Aortic smooth muscle cell (primary cell): ENCODE results near the gene VPS37D. TPM values are rescaled to one million over a fixed set of nuclear protein-coding genes. Genes with fewer than 3 reads are reported as not detected.

Experiments
- total RNA-seq: library from RNA; depleted of rRNA; stranded (reverse); fragments of >200 nt; gene quantifications from 2 replicates; pipeline ENCODE4 v1.2.3, GENCODE V29; 2014

VPS37D gene, protein sequence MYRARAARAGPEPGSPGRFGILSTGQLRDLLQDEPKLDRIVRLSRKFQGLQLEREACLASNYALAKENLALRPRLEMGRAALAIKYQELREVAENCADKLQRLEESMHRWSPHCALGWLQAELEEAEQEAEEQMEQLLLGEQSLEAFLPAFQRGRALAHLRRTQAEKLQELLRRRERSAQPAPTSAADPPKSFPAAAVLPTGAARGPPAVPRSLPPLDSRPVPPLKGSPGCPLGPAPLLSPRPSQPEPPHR
- total RNA-seq: 2.9 and 3.6 TPM in 2 replicates

DNA sequence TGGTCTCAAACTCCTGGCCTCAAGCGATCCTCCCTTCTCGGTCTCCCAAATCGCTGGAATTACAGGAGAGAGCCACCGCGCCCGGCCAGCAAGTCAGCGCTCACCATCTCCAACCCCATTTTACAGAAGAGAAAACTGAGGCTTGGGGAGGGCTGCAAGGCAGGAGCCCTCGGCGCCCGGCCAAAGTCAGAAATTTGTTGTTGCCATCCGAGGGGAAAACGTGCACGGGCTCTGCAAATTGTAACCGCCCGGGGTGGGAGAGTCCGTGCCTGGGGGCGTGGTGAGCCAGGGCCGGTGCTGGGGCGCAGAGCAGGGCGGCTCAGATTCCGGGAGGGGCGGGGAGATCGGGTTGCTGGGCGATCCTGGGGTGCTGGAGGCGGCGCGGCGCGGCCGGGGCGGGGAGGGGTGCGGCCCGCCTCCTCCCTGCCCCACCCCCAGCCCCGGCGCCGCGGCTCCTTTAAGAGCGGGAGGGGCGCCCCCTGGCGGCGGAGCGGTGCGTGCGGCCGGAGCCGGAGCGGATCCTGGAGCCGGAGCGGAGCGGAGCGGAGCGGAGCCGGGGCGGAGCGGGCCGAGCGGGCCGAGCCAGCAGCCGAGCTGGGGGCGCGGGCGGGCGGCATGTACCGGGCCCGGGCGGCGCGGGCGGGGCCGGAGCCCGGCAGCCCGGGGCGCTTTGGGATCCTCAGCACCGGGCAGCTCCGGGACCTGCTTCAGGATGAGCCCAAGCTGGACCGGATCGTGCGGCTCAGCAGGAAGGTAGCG, at the start of gene VPS37D:
Gene VPS37D (plus strand): TSS at position 488 of the 759 bp plus-strand sequence. CDS start 128 bp downstream, at position 616.

DNA sequence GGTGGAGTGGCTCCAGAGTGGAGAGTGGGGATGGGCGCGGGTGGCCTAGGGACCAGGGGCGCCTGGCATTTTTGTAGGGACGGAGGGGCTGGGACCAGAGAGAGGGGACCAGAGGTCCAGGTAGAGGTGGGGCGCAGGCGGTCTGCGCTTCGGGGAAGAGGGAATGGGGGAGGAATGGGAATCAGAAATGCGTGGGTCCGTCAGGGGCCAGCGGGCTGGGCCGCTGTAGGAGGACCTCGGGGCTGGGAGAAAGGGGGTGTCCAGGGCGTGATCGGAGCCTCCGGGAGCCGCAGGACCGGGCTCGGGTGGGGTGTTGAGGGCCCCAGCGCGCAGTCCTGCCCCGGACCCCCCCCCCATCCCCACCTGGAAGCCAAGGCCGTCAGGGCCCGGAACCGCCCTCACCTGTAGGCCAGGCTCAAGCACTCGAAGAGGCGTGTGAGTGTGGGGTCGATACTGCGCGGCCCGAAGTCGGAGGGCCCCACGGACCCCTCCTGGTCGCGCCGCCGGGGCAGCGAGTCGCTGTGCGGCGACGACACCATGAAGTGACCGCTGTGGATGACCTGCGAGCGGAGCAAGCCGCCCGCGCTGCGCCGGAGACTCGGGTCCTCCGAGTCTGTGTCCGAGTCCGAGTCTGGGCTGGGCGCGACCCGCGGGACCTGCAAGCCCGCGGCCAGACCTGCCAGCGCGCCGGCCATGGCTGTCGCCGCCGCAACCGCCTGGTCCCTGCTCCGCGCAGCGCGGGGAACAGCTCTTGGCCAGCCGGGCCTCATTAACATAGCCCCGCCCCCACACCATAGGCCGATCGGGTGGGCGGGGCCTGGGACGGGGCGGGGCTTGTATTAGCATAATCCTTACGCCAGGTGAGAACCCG, 43.6 kb upstream of the VPS37D start, which contains the start of gene MLXIPL:
Gene MLXIPL (minus strand): TSS at position 725 of the 871 bp plus-strand sequence. CDS start 30 bp downstream, at position 695.

DNA sequence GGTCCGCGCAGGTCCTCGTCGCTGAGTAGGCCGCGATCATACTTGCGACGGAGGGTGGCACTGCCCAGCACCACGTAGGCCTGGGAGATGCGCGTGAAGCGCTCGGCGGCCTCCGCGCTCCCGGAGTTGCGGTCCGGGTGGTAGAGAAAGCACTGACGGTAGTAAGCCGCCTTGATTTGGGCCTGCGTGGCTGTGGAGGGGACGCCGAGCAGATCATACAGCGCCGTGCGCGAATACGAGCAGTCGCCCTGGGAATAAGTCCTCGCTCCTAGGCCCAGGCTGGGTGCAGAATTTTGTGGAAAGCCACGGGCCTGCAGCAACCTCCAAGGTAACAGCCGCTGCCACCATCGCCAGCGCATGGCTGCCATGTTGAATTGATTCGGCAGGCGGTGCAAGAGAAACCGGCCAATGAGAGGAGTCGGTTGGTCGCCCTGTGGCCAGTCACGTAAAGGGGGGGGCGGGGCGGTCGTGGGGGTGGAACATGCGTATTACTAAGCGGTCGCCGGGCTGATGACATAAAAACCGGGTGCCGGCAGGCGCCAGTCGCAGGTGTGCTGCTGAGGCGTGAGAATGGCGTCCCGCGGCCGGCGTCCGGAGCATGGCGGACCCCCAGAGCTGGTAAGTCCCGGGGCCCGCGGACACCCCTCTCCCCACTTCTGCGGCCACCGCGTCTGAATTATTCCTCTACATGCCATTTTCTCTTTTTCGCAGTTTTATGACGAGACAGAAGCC, 15.6 kb downstream of the VPS37D start, which contains the start of the genes BUD23 and DNAJC30:
Gene BUD23 (plus strand): TSS at position 542 of the 732 bp plus-strand sequence. CDS start 29 bp downstream, at position 571.
Gene DNAJC30 (minus strand): TSS at position 398 of the 732 bp plus-strand sequence. CDS start 30 bp downstream, at position 368.

DNA sequence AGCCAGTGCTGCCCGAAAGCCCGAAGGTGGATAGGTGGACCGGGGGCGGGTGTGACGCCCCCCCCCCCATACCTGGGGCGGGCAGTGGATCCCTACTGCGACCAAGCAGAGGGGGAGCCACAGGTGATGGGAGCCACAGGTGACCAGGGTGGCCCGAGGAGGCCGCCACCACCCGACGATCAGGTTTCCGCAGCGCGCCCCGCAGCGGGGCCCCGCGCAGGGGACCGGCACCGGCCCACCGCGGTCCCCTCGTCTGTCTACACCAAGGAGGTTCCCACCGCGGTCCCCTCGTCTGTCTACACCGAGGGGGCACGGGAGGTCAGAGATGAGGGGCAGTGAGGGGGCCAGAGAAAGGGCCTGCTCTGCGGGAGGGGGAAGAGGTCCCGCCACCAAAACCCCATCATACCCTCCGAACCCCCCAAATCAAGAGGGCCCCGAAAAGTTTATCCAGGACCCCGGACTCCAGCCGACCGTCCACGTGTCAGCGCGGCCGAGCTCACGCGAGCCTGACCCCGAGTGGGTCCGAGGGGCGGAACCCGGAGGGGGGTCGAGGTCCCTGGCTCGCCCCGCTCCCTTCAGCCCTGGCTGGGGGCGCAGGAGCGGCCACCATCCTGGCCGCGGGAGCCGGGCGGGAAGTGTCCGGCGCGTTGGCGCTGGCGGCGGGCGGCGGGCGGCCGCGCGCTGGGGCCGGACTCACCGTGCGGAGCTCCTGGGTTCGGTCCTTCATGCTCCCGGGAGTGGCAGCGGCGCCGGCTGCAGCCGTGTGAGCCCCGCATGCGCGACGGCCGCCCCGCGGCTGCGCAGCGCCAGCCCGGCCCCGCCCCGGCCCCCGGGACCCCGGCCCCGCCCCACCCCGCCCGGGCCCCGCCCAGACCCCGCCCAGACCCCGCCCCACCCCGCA, 51.5 kb downstream of the VPS37D start, which contains the start of gene STX1A:
Gene STX1A (minus strand): TSS at position 765 of the 901 bp plus-strand sequence. CDS start 38 bp downstream, at position 727.

Other genes starting within 250 kb of the VPS37D start
- 0.06 and 0.40 TPM in 2 replicates for gene FZD9, start 234.1 kb upstream of the VPS37D start, total RNA-seq
- 61.3 and 70.0 TPM in 2 replicates for gene BAZ1B, start 145.5 kb upstream of the VPS37D start, total RNA-seq
- 22.7 and 25.5 TPM in 2 replicates for gene BCL7B, start 110.1 kb upstream of the VPS37D start, total RNA-seq
- 60.9 and 81.9 TPM in 2 replicates for gene TBL2, start 89.3 kb upstream of the VPS37D start, total RNA-seq
- gene MLXIPL, start 43.3 kb upstream of the VPS37D start, total RNA-seq: under 0.01 TPM in 1 of 2 replicates, not detected in the other
- 2.0 and 2.1 TPM in 2 replicates for gene DNAJC30, start 15.6 kb downstream of the VPS37D start, total RNA-seq
- gene BUD23, start 15.8 kb downstream of the VPS37D start, total RNA-seq: 46.8 and 73.7 TPM in 2 replicates
- gene STX1A, start 51.8 kb downstream of the VPS37D start, total RNA-seq: 33.1 and 39.5 TPM in 2 replicates
- 12.0 and 22.7 TPM in 2 replicates for gene ABHD11, start 71.0 kb downstream of the VPS37D start, total RNA-seq
- not detected in 2 replicates for gene CLDN3, start 102.4 kb downstream of the VPS37D start, total RNA-seq
- 0.12 and 0.13 TPM in 2 replicates for gene CLDN4, start 163.2 kb downstream of the VPS37D start, total RNA-seq
- gene METTL27, start 174.7 kb downstream of the VPS37D start, total RNA-seq: 2.5 and 7.2 TPM in 2 replicates
- gene TMEM270, start 193.3 kb downstream of the VPS37D start, total RNA-seq: not detected in 2 replicates